GM12878 (cell line): ENCODE data around the gene INPP4B. TPM values are rescaled to one million over a fixed set of nuclear protein-coding genes. Genes with fewer than 3 reads are reported as not detected.

ENCODE experiments used
- ATAC-seq: fragments of 200-7000 bp; cut with Tn5 transposase; 3 replicates; pipeline ENCODE4 v1.9.1; 2020; ENCODE audit warnings: mild to moderate bottlenecking, moderate library complexity
- BruUV-seq: library from RNA; stranded (reverse); fragments of 400-500 nt; replicated peaks from 2 replicates; lab custom pipeline; 2021; lab: Mats Ljungman, UMichigan
- CTCF ChIA-PET: fragments of 300-600 bp; sonication (Branson Sonifier 250); formaldehyde crosslinking; extraction: SDS; loops from one replicate; lab custom pipeline; 2021; ENCODE audit warnings: inconsistent platforms; lab: Yijun Ruan, JAX
- POLR2A ChIA-PET: fragments of 350-600 bp; formaldehyde crosslinking; extraction: SDS; loops from one replicate; lab custom pipeline; 2021; ENCODE audit warnings: inconsistent platforms; lab: Charles Lee
- RAD21 ChIA-PET: fragments of 300-600 bp; sonication (Branson Sonifier 250); formaldehyde crosslinking; loops from one replicate; lab custom pipeline; 2023; ENCODE audit warnings: antibody characterized with exemption; ENCODE audit not compliant: unreplicated experiment; lab: Charles Lee
- SMC1A ChIA-PET: fragments of 300-600 bp; sonication (Branson Sonifier 250); formaldehyde crosslinking; loops from one replicate; lab custom pipeline; 2023; ENCODE audit not compliant: unreplicated experiment, uncharacterized antibody; lab: Charles Lee
- DNase-seq: peaks from one replicate; pipeline ENCODE4 v3.0.0-alpha.2; 2011; ENCODE audit warnings: low read depth, low spot score
- FAIRE-seq: peaks from 3 replicates; lab custom pipeline; 2011; peaks lifted over from hg19 to GRCh38; lab: Jason Lieb, UNC
- H2AFZ ChIP-seq: 2 replicates; pipeline ENCODE4 v1.6.0; 2011; ENCODE audit warnings: low read depth, low read length, control low read depth; ENCODE audit not compliant: control insufficient read depth
- H3K27ac ChIP-seq: 2 replicates; pipeline ENCODE4 v1.5.1; 2011; ENCODE audit warnings: control low read depth; ENCODE audit not compliant: control insufficient read depth, insufficient read depth
- H3K27me3 ChIP-seq, 2 experiments: replicated peaks in 1 of 2; 2 replicates each; pipeline versions ENCODE4 v1.6.0 to v1.6.1; 2011; ENCODE audit warnings: low read length in 1 of 2; ENCODE audit not compliant: control insufficient read depth in 2 of 2, insufficient read depth in 2 of 2
- H3K36me3 ChIP-seq, 2 experiments: 2 replicates each; pipeline ENCODE4 v1.5.1; 2011; ENCODE audit warnings: low read length in 1 of 2; ENCODE audit not compliant: control insufficient read depth in 2 of 2, insufficient read depth in 2 of 2
- H3K4me1 ChIP-seq: 2 replicates; pipeline ENCODE4 v1.6.1; 2011; ENCODE audit warnings: mild to moderate bottlenecking, low read length, moderate library complexity, mixed read lengths; ENCODE audit not compliant: control insufficient read depth, insufficient read depth
- H3K4me2 ChIP-seq: 2 replicates; pipeline ENCODE4 v1.6.0; 2011; ENCODE audit warnings: control low read depth; ENCODE audit not compliant: control insufficient read depth, insufficient read depth
- H3K4me3 ChIP-seq: fragments of 200-600 bp; sonication (generic); 2 replicates; pipeline ENCODE4 v1.5.1; 2016
- H3K79me2 ChIP-seq: 2 replicates; pipeline ENCODE4 v1.6.0; 2011; ENCODE audit warnings: low read length; ENCODE audit not compliant: control insufficient read depth, insufficient read depth
- H3K9ac ChIP-seq: 2 replicates; pipeline ENCODE4 v1.8.0; 2011; ENCODE audit warnings: low read length, control low read depth, mixed read lengths; ENCODE audit not compliant: control insufficient read depth, insufficient read depth
- H3K9me3 ChIP-seq: replicated peaks from 3 replicates; pipeline ENCODE4 v1.5.1; 2011; ENCODE audit warnings: mild to moderate bottlenecking, low read length; ENCODE audit not compliant: control insufficient read depth, insufficient read depth
- H4K20me1 ChIP-seq: 2 replicates; pipeline ENCODE4 v1.6.0; 2011; ENCODE audit not compliant: control insufficient read depth, insufficient read depth
- CREB1 ChIP-seq: IDR thresholded peaks from 2 replicates; pipeline ENCODE4 v1.6.1; 2012; ENCODE audit warnings: low read depth, mild to moderate bottlenecking, inconsistent platforms
- DPF2 ChIP-seq: fragments of 450-650 bp; IDR thresholded peaks from 2 replicates; pipeline ENCODE4 v1.6.1; 2017; ENCODE audit warnings: mild to moderate bottlenecking
- IKZF2 ChIP-seq, 2 experiments: fragments of 450-650 bp; IDR thresholded peaks; 2 replicates each; pipeline ENCODE4 v1.6.1; 2017; ENCODE audit warnings: mild to moderate bottlenecking in 2 of 2, moderate library complexity in 2 of 2
- KAT2A ChIP-seq: conservative IDR thresholded peaks from 2 replicates; pipeline ENCODE4 v1.6.1; 2011; ENCODE audit warnings: low read depth, low read length; ENCODE audit not compliant: control insufficient read depth
- NR2C2 ChIP-seq: IDR thresholded peaks from 2 replicates; pipeline ENCODE4 v1.6.1; 2011; ENCODE audit warnings: borderline replicate concordance, low read depth; ENCODE audit not compliant: control insufficient read depth, insufficient read length
- POLR2A ChIP-seq: IDR thresholded peaks from 2 replicates; pipeline ENCODE4 v1.6.1; 2011; ENCODE audit warnings: low read depth, mild to moderate bottlenecking, low read length
- RAD21 ChIP-seq: IDR thresholded peaks from 2 replicates; pipeline ENCODE4 v1.6.1; 2011; ENCODE audit warnings: mild to moderate bottlenecking, low read depth, low read length, moderate library complexity; ENCODE audit not compliant: insufficient read depth
- RBBP5 ChIP-seq: fragments of 200-600 bp; sonication (generic); conservative IDR thresholded peaks from 2 replicates; pipeline ENCODE4 v1.6.1; 2016
- TAF1 ChIP-seq: IDR thresholded peaks from 2 replicates; pipeline ENCODE4 v1.6.1; 2011; ENCODE audit warnings: mild to moderate bottlenecking, low read depth, low read length, borderline replicate concordance
- ZNF384 ChIP-seq: IDR thresholded peaks from 2 replicates; pipeline ENCODE4 v1.6.1; 2012; ENCODE audit warnings: low read depth, mild to moderate bottlenecking, low read length, improper control_type of control experiment, borderline replicate concordance
- ZNF622 ChIP-seq: fragments of 450-650 bp; IDR thresholded peaks from 2 replicates; pipeline ENCODE4 v1.6.1; 2017; ENCODE audit warnings: mild to moderate bottlenecking, inconsistent platforms
- WGBS: methylation state at CpG from one replicate; pipeline ENCODE4 v1.1.6; 2016; ENCODE audit warnings: low lambda C conversion rate; ENCODE audit not compliant: insufficient replicate concordance, insufficient coverage; ENCODE audit errors: missing lambda C conversion rate; 5-methylcytosine and 5-hydroxymethylcytosine counted together
- in situ Hi-C: fragments of 300-500 bp; cut with MboI; formaldehyde crosslinking; loops from 9 replicates; pipeline ENCODE4 v1.14.3; 2018; ENCODE audit warnings: mixed read lengths
- intact Hi-C: fragments of 100-400 bp; cut with micrococcal nuclease; formaldehyde crosslinking; loops from one replicate; pipeline ENCODE4 v1.14.2; 2022; ENCODE audit not compliant: unreplicated experiment
- polyA plus RNA-seq, 11 experiments: library from polyadenylated mRNA; depleted of rRNA in 4 of 11; unstranded in 6 of 11; stranded (reverse) in 5 of 11; fragments of >200 nt; fragmentation: Nextera tagmentation in 4 of 11; fragmentation: Illumina TruSeq in 1 of 11; extraction: Ambion mirVana in 4 of 11; extraction: Trizol in 1 of 11; gene quantifications; 1 replicate in 1 of 11; 2 replicates in 10 of 11; pipeline versions ENCODE4 v1.2.1 to v1.2.3, GENCODE V29; 2011 to 2016; ENCODE audit warnings: inconsistent platforms in 2 of 11, missing spikeins in 2 of 11, low read depth in 1 of 11
- total RNA-seq, 4 experiments: library from RNA; depleted of rRNA in 3 of 4; stranded (reverse); fragments of >200 nt in 3 of 4; fragmentation: Illumina TruSeq in 1 of 4; extraction: Trizol in 1 of 4; gene quantifications; 2 replicates each; pipeline versions ENCODE4 v1.2.1 to v1.2.3, GENCODE V29; 2013 to 2021
- TF ChIP-seq, protein P1 (sequence below): fragments of 450-650 bp; IDR thresholded peaks from 2 replicates; pipeline ENCODE4 v1.6.1; 2017; ENCODE audit warnings: mild to moderate bottlenecking, low read depth, inconsistent platforms; ENCODE audit not compliant: poor library complexity, severe bottlenecking
- TF ChIP-seq, protein P2 (sequence below): IDR thresholded peaks from 2 replicates; pipeline ENCODE4 v1.6.1; 2011; ENCODE audit warnings: low read depth, mild to moderate bottlenecking, low read length, moderate library complexity, borderline replicate concordance; ENCODE audit errors: extremely low read depth

The INPP4B gene
- total and polyA plus RNA-seq, 10 of the 15 experiments (the other 5 are each of a cell fraction or from before 2014, with no cell fraction given) = 0.53 to 11.2 (median 0.95) TPM

DNA sequence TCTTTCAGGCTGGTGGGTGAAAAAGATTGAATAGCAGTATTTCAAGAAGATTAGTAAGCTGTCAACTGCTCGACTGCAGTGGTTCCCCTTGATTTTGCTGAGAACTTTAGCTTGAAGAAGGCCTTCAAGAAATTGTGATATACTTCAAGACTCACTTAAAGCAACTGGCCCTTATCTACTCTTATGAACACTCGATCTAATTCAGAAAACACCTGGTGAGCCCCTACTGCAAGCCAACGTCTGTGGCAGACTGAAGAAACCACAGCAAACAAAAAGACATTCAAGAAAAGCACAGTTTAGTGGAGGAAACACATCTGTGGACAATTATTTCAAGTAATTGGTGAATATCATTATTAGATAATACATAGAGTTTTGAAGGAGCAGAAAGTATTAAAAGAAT is 119.0 kb downstream of the INPP4B start:
- ChIA-PET RAD21 (no interaction called here), SMC1A (no interaction called here), CTCF (interaction anchor here (0.9 to 1.2 kb wide), 2 partner anchors 444 to 505 kb away, joined by 3 to 6 read pairs; no protein-coding TSS in a partner anchor), POLR2A (no interaction called here)
- H3K36me3 ChIP-seq = no peaks in the 10 kb centered on the region
- no peaks in the 10 kb centered on the region for H3K4me1 ChIP-seq
- H3K9ac ChIP-seq = no peak overlapping the region
- BruUV-seq = no TSS peak
- no peaks in the 10 kb centered on the region for H3K79me2 ChIP-seq
- intact Hi-C loops (no loop called here), in situ Hi-C loops (no loop called here)
- no peak overlapping the region for H2AFZ ChIP-seq
- H3K27me3 ChIP-seq = no peaks in the 10 kb centered on the region
- no peak overlapping the region for H3K4me3 ChIP-seq
- TF ChIP-seq, protein P1, sequence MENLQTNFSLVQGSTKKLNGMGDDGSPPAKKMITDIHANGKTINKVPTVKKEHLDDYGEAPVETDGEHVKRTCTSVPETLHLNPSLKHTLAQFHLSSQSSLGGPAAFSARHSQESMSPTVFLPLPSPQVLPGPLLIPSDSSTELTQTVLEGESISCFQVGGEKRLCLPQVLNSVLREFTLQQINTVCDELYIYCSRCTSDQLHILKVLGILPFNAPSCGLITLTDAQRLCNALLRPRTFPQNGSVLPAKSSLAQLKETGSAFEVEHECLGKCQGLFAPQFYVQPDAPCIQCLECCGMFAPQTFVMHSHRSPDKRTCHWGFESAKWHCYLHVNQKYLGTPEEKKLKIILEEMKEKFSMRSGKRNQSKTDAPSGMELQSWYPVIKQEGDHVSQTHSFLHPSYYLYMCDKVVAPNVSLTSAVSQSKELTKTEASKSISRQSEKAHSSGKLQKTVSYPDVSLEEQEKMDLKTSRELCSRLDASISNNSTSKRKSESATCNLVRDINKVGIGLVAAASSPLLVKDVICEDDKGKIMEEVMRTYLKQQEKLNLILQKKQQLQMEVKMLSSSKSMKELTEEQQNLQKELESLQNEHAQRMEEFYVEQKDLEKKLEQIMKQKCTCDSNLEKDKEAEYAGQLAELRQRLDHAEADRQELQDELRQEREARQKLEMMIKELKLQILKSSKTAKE = no peak
- TF ChIP-seq TAF1 (no peak), DPF2 (no peak), POLR2A (no peak), NR2C2 (no peak), ZNF384 (no peak), RAD21 (no peak), RBBP5 (no peak), IKZF2 (IDR thresholded peaks at IDR 0.05) (no peak), KAT2A (no peak), CREB1 (no peak), ZNF622 (no peak)
- TF ChIP-seq, protein P2, sequence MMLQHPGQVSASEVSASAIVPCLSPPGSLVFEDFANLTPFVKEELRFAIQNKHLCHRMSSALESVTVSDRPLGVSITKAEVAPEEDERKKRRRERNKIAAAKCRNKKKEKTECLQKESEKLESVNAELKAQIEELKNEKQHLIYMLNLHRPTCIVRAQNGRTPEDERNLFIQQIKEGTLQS = no peak
- DNase-seq (no peak), FAIRE-seq (no peak), ATAC-seq (no peak)
- H3K4me2 ChIP-seq = no peak overlapping the region
- no peaks in the 10 kb centered on the region for H3K9me3 ChIP-seq
- no peak overlapping the region for H3K27ac ChIP-seq
- 0% methylated on average over 3 of the region's 3 CpGs for WGBS
- H4K20me1 ChIP-seq = no peaks in the 10 kb centered on the region
